Activated naive CD4-positive, alpha-beta T cell treated with anti-CD3 and anti-CD28 coated beads, Interleukin-2, amount 10 ng/mL, durations not matched to agents 7 days and 5 days (primary cell): Measurements from ENCODE around the gene BRCA1.
A peak's percentile ranks its signal among the peaks of the same experiment; 100 is the strongest.
"Not testable (repeated sequence)": the region's sequence is repeated elsewhere in the genome, so short reads cannot be mapped to it uniquely, and the experiment has no call there.

Source experiments
- CTCF ChIA-PET: fragments of 350-600 bp; sonication (Branson Sonifier 250); formaldehyde crosslinking; loops from one replicate; lab custom pipeline; 2021; ENCODE audit warnings: antibody characterized with exemption; lab: Charles Lee
- DNase-seq: peaks from one replicate; pipeline ENCODE4 v3.0.0-alpha.2; 2020
- H3K27ac Mint-ChIP-seq: one replicate; pipeline ENCODE4 v1.8.0; 2021; ENCODE audit warnings: mild to moderate bottlenecking, moderate library complexity, mixed read lengths
- H3K27me3 Mint-ChIP-seq: one replicate; pipeline ENCODE4 v1.8.0; 2021; ENCODE audit warnings: mild to moderate bottlenecking, mixed read lengths
- H3K36me3 Mint-ChIP-seq: one replicate; pipeline ENCODE4 v1.8.0; 2021; ENCODE audit warnings: mixed read lengths
- H3K4me1 Mint-ChIP-seq: one replicate; pipeline ENCODE4 v1.8.0; 2021; ENCODE audit warnings: mixed read lengths
- H3K4me3 Mint-ChIP-seq: one replicate; pipeline ENCODE4 v1.8.0; 2021; ENCODE audit warnings: mild to moderate bottlenecking, moderate library complexity, mixed read lengths
- H3K9me3 Mint-ChIP-seq: one replicate; pipeline ENCODE4 v1.8.0; 2021; ENCODE audit warnings: mixed read lengths

BRCA1 gene

GRCh38 chr17:43125133-43125966 lies at the start of gene BRCA1:
TSS of gene BRCA1 (minus strand) at chr17:43125364. CDS start at chr17:43124096, 1,268 bp downstream.
- Mint-ChIP-seq H3K4me3 (peak within 1 kb of the TSS; percentile 98), H3K9me3 (no peaks in the 10 kb centered on the region), H3K27me3 (no peaks in the 10 kb centered on the region), H3K27ac (peak within 1 kb of the TSS; percentile 96), H3K4me1 (peaks cover 35% of the 10 kb centered on the region), H3K36me3 (peaks cover 31% of the 10 kb centered on the region)
- CTCF ChIA-PET = interaction anchor here (0.9 to 1.2 kb wide), 2 partner anchors 43 to 547 kb away, joined by 3 read pairs; no protein-coding TSS in a partner anchor
- peak; percentile 97 for DNase-seq

- no peaks in the 10 kb centered on the region for H3K27me3 Mint-ChIP-seq
- H3K4me1 Mint-ChIP-seq = peaks cover 38% of the 10 kb centered on the region
- H3K4me3 Mint-ChIP-seq = no peak overlapping the region
- no peak overlapping the region for H3K27ac Mint-ChIP-seq
- H3K36me3 Mint-ChIP-seq = peaks cover 22% of the 10 kb centered on the region
- no peak for DNase-seq
- CTCF ChIA-PET = interaction anchor here (0.9 to 1.2 kb wide), 3 partner anchors 18 to 46 kb away, joined by 3 to 4 read pairs (median 3); no protein-coding TSS in a partner anchor
- H3K9me3 Mint-ChIP-seq = no peaks in the 10 kb centered on the region
Measured at GRCh38 chr17:43171586-43172487, 46.7 kb upstream of the BRCA1 start.

DNA sequence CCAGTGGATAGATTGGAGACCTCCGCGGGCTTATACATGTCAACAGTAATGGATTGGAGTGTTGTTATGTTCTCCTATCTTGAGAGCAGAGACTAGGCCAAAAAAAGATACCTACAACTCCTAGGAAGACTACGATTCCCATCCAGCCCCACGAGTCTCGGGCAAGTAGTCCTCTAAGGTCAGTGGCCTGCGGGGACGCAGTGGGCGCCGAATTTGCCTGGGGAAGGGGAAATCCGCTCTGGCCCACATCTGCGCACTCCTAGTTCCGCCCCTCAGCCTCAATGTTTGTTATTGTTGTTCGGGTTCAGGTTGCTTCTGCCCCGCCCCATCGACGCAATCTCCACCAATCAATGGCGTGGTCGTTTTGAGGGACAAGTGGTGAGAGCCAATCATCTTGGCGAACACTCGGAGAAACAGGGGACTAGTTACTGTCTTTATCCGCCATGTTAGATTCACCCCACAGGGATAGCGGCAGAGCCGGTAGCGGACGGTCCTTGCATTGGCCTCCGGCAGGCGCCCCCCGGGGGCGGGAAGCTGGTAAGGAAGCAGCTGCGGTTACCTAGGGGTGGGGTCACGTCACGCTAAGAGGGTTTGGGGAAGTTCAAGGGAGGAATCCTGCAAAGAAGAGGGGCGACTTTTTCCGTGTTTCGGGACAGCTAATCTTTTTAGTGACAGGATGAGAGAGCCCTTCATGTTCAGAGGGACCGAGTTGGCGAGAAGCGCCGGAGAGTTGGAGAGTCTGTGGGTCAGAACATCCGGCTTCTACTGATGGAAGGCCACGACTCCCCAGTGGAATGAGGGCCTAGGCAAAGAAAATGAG lies 45.8 kb upstream of the BRCA1 start, which contains the start of gene NBR1:
Gene NBR1, plus strand, starts transcription at position 449 of the 820 bp plus-strand sequence. CDS start 4,586 bp downstream, outside the sequence.
- Mint-ChIP-seq H3K27me3 (no peaks in the 10 kb centered on the region), H3K36me3 (peaks cover 18% of the 10 kb centered on the region), H3K4me1 (peaks cover 35% of the 10 kb centered on the region), H3K9me3 (no peaks in the 10 kb centered on the region), H3K27ac (no peak within 1 kb of the TSS), H3K4me3 (no peak within 1 kb of the TSS)
- CTCF ChIA-PET = interaction anchor here (1.0 to 1.2 kb wide), 2 partner anchors 42 to 47 kb away, joined by 3 to 4 read pairs; no protein-coding TSS in a partner anchor
- DNase-seq = peak; percentile 98

GRCh38 chr17:43170140-43170765 lies 45.1 kb upstream of the BRCA1 start:
- no peaks in the 10 kb centered on the region for H3K9me3 Mint-ChIP-seq
- H3K4me3 Mint-ChIP-seq = no peak overlapping the region
- H3K27ac Mint-ChIP-seq = no peak overlapping the region
- H3K36me3 Mint-ChIP-seq = peaks cover 14% of the 10 kb centered on the region
- H3K27me3 Mint-ChIP-seq = no peaks in the 10 kb centered on the region
- peaks cover 30% of the 10 kb centered on the region for H3K4me1 Mint-ChIP-seq
- CTCF ChIA-PET = no interaction called here
- DNase-seq = peak; percentile 94

- DNase-seq = peak; percentile 34
- Mint-ChIP-seq H3K4me1 (peaks cover 27% of the 10 kb centered on the region), H3K9me3 (no peaks in the 10 kb centered on the region), H3K27ac (no peak overlapping the region), H3K4me3 (no peak overlapping the region), H3K36me3 (peaks cover 12% of the 10 kb centered on the region), H3K27me3 (no peaks in the 10 kb centered on the region)
- CTCF ChIA-PET = no interaction called here
Measured at GRCh38 chr17:43169561-43170139, 44.5 kb upstream of the BRCA1 start.

DNA sequence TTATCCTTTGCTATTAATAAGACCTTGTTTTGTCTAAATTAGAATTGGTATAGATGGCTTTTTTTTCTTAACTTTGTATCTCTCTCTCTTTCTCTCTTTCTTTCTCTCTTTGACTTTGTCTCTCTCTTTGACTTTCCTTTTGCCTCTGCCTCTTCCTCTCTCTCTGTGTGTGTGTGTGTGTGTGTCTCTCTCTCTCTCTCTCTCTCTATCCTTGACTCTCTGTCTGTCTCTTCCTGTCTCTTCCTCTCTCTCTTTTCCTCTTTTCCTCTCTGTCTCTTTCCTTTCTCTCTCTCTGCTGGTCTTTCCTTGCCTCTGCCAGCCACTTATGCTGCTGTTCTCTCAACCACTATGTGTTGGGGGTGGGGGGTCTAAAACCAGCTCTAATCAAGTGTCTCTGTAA lies 40.8 kb upstream of the BRCA1 start:
- DNase-seq, H3K27me3 Mint-ChIP-seq, H3K36me3 Mint-ChIP-seq, H3K4me3 Mint-ChIP-seq, H3K9me3 Mint-ChIP-seq, H3K4me1 Mint-ChIP-seq, CTCF ChIA-PET: not testable (repeated sequence)
- H3K27ac Mint-ChIP-seq = peak overlapping the region; percentile 25

DNA sequence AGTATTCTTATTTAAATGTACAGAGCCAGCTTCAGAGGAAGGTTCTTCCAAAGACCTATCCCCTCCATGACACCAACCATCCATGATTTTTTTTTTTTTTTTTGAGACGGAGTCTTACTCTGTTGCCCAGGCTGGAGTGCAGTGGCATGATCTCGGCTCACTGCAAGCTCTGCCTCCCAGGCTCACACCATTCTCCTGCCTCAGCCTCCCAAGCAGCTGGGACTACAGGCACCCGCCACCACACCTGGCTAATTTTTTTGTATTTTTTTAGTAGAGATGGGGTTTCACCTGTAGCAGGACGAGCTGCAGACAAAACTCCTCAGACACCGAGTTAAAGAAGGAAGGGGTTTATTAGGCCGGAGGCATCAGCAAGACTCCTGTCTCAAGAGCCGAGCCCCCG lies 34.8 kb upstream of the BRCA1 start:
- H3K4me1 Mint-ChIP-seq, H3K4me3 Mint-ChIP-seq, DNase-seq, H3K9me3 Mint-ChIP-seq, CTCF ChIA-PET, H3K27me3 Mint-ChIP-seq, H3K27ac Mint-ChIP-seq, H3K36me3 Mint-ChIP-seq: not testable (repeated sequence)

GRCh38 chr17:43159232-43159631 lies 34.1 kb upstream of the BRCA1 start:
- H3K4me3 Mint-ChIP-seq, H3K27ac Mint-ChIP-seq, CTCF ChIA-PET, H3K27me3 Mint-ChIP-seq, H3K4me1 Mint-ChIP-seq, DNase-seq, H3K36me3 Mint-ChIP-seq, H3K9me3 Mint-ChIP-seq: not testable (repeated sequence)

GRCh38 chr17:43155666-43156065 lies 30.5 kb upstream of the BRCA1 start:
- peaks cover 8% of the 10 kb centered on the region for H3K36me3 Mint-ChIP-seq
- H3K9me3 Mint-ChIP-seq = peaks cover 7% of the 10 kb centered on the region
- no peaks in the 10 kb centered on the region for H3K27me3 Mint-ChIP-seq
- CTCF ChIA-PET = no interaction called here
- H3K4me1 Mint-ChIP-seq = no peaks in the 10 kb centered on the region
- no peak for DNase-seq
- H3K4me3 Mint-ChIP-seq = no peak overlapping the region
- no peak overlapping the region for H3K27ac Mint-ChIP-seq

DNA sequence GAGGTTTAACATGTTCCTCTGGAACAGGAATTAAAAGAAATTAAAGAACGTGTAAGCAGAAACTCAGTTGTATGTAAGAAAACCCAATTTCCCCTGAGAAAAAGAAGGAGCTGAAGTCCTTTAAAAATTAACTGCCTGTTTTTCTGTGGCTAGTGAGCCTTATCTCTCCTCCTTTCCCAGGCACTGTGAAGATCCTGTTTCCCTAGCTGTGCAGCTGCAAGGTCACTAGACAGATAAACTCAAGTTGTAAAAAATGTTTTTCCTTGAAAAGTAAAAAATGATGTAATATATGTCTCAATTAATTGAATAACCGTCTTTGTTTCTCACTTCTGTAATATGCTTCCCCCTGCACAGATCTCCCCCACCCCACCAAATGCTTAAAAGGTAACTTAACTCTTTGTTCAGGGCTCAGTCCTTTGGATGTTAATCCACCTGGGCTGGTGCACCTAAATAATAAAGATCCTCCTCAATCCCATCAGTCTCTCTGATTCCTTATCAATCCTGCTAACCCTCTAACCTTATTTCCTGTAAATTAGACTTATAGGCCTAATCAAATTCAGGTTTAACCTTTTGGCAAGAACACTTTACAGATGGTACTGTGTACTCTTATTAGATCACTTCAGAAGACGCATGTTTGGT lies 28.2 kb upstream of the BRCA1 start:
- H3K4me1 Mint-ChIP-seq, DNase-seq, H3K36me3 Mint-ChIP-seq, H3K9me3 Mint-ChIP-seq, H3K27ac Mint-ChIP-seq, H3K4me3 Mint-ChIP-seq, H3K27me3 Mint-ChIP-seq: not testable (repeated sequence)
- CTCF ChIA-PET = interaction anchor here (1.0 kb wide), 1 partner anchor 59 kb away, joined by 4 read pairs; the partner anchor contains the start of gene TMEM106A

- peaks cover 8% of the 10 kb centered on the region for H3K36me3 Mint-ChIP-seq
- no peak overlapping the region for H3K27ac Mint-ChIP-seq
- CTCF ChIA-PET = interaction anchor here (1.0 kb wide), 1 partner anchor 60 kb away, joined by 4 read pairs; the partner anchor contains the start of gene TMEM106A
- no peaks in the 10 kb centered on the region for H3K4me1 Mint-ChIP-seq
- peaks cover 7% of the 10 kb centered on the region for H3K9me3 Mint-ChIP-seq
- no peak overlapping the region for H3K4me3 Mint-ChIP-seq
- no peak for DNase-seq
- H3K27me3 Mint-ChIP-seq = no peaks in the 10 kb centered on the region
Measured at GRCh38 chr17:43151880-43152456, 26.8 kb upstream of the BRCA1 start.

GRCh38 chr17:43146649-43147048 lies 21.5 kb upstream of the BRCA1 start:
- Mint-ChIP-seq H3K4me3 (no peak overlapping the region), H3K27ac (no peak overlapping the region), H3K36me3 (no peaks in the 10 kb centered on the region), H3K4me1 (no peaks in the 10 kb centered on the region), H3K27me3 (no peaks in the 10 kb centered on the region), H3K9me3 (no peaks in the 10 kb centered on the region)
- CTCF ChIA-PET = no interaction called here
- no peak for DNase-seq
